ENCODE measurements around the gene CNIH1. TPM values are rescaled to one million over a fixed set of nuclear protein-coding genes. Genes with fewer than 3 reads are reported as not detected.
"Not testable (repeated sequence)": the region's sequence is repeated elsewhere in the genome, so short reads cannot be mapped to it uniquely, and the experiment has no call there.

Gene CNIH1
- total and polyA plus RNA-seq, 8 donors = 4.7 to 78.5 (median 34.6) TPM

DNA sequence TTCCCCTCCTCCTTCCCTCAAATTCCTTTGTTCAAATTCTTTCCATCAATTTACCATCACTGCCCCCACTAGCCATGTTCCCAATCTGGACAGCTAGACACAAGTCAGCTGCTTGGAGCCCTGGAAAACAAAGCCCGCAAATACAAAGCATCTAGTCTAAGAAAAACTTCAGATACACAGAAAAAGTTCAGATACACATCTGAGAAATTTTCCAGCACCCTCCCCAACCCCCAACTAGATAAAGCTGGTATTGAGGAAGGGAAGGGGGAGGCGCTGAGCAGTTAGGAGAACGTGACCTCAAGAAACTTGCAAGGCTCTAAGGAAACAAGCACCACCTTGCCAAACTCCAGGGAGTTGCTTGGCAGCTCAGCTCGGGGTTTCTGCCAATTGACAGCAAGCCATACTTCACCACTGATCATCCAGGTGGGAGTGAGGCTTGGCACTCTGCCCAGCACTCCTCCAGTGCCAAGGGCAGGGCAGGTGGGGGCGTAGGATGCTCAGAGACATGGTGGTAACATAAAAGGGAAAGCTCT lies 5.1 kb upstream of the CNIH1 start:
- Histone ChIP-seq H3K36me3 (no peaks in the 10 kb centered on the region), H3K4me1 (peaks cover 4 to 24% (median 12%) of the 10 kb centered on the region in 4 donors), H3K4me3 (no peak overlapping the region), H3K9me3 (no peaks in the 10 kb centered on the region), H3K27me3 (peaks cover 0 to 5% (median 0%) of the 10 kb centered on the region in 3 donors), H3K27ac (no peak overlapping the region)
- intact Hi-C loops (cut with DNase I; ENCODE audit: low total_unique reads) = no loop called here
- TF ChIP-seq EP300 (IDR thresholded peaks at IDR 0.05) (no peak), POLR2A (IDR thresholded peaks at IDR 0.05) (no peak), POLR2AphosphoS5 (IDR thresholded peaks at IDR 0.05) (no peak)
- TF ChIP-seq, protein P1, sequence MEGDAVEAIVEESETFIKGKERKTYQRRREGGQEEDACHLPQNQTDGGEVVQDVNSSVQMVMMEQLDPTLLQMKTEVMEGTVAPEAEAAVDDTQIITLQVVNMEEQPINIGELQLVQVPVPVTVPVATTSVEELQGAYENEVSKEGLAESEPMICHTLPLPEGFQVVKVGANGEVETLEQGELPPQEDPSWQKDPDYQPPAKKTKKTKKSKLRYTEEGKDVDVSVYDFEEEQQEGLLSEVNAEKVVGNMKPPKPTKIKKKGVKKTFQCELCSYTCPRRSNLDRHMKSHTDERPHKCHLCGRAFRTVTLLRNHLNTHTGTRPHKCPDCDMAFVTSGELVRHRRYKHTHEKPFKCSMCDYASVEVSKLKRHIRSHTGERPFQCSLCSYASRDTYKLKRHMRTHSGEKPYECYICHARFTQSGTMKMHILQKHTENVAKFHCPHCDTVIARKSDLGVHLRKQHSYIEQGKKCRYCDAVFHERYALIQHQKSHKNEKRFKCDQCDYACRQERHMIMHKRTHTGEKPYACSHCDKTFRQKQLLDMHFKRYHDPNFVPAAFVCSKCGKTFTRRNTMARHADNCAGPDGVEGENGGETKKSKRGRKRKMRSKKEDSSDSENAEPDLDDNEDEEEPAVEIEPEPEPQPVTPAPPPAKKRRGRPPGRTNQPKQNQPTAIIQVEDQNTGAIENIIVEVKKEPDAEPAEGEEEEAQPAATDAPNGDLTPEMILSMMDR (IDR thresholded peaks at IDR 0.05) = no peak
- WGBS, 5 donors = 13 to 18% (median 16%) methylated on average over 5 of the region's 5 CpGs
- DNase-seq = peak in 1 of 2 donors; percentile 69

DNA sequence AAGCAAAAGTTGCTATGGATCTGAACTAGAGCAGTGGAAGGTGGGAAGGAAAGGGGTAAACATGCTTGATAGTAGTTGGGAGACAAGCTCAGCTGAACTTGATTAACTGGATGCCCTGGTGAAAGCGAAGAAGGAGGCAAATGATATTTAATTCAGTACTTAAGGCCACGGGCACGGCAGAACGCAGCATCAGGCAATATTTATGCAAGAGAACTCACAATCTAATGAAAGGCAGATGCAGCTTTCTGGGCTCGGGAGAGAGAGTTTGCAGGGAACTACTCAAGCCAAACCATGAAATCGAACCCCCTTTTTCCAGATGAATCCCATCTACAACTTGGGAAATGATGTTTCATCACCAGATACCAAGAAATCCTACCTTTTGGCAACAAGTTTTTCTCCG lies 3.5 kb upstream of the CNIH1 start:
- Histone ChIP-seq H3K4me1 (peaks cover 12 to 34% (median 21%) of the 10 kb centered on the region in 4 donors), H3K27me3 (peaks cover 0 to 3% (median 0%) of the 10 kb centered on the region in 3 donors), H3K27ac (no peak overlapping the region), H3K9me3 (no peaks in the 10 kb centered on the region), H3K36me3 (no peaks in the 10 kb centered on the region), H3K4me3 (no peak overlapping the region)
- 87 to 92% (median 88%) methylated on average over 7 of the region's 7 CpGs for WGBS, 5 donors
- no peak for TF ChIP-seq POLR2A (IDR thresholded peaks at IDR 0.05)
- TF ChIP-seq, protein P1 (IDR thresholded peaks at IDR 0.05) = no peak
- no peak for TF ChIP-seq EP300 (IDR thresholded peaks at IDR 0.05)
- no peak for TF ChIP-seq POLR2AphosphoS5 (IDR thresholded peaks at IDR 0.05)
- intact Hi-C loops (cut with DNase I; ENCODE audit: low total_unique reads) = no loop called here
- DNase-seq = no peak

DNA sequence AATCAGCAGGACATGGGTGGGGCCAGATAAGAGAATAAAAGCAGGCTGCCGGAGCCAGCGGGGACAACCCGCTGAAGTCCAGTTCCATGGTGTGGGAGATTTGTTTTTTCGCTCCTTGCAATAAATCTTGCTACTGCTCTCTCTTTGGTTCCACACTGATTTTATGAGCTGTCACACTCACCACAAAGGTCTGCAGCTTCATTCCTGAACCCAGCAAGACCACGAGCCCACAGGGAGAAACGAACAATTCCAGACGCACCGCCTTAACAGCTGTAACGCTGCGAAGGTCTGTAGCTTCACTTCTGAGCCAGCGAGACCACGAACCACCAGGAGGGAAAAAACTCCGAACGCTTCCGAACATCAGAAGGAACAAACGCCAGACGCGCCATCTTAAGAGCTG lies 2.8 kb upstream of the CNIH1 start:
- intact Hi-C loops (cut with DNase I; ENCODE audit: low total_unique reads) = no loop called here
- no peak overlapping the region for H3K4me3 ChIP-seq
- DNase-seq = no peak
- H3K4me1 ChIP-seq = peaks cover 14 to 41% (median 27%) of the 10 kb centered on the region in 4 donors
- no peak overlapping the region for H3K27ac ChIP-seq
- no peaks in the 10 kb centered on the region for H3K36me3 ChIP-seq
- no peaks in the 10 kb centered on the region for H3K9me3 ChIP-seq
- TF ChIP-seq, protein P1 (IDR thresholded peaks at IDR 0.05) = no peak
- TF ChIP-seq POLR2A (IDR thresholded peaks at IDR 0.05) (no peak), POLR2AphosphoS5 (IDR thresholded peaks at IDR 0.05) (no peak), EP300 (IDR thresholded peaks at IDR 0.05) (no peak)
- WGBS, 5 donors = 82 to 93% (median 90%) methylated on average over 18 of the region's 18 CpGs
- H3K27me3 ChIP-seq = peaks cover 0 to 3% (median 0%) of the 10 kb centered on the region in 3 donors

DNA sequence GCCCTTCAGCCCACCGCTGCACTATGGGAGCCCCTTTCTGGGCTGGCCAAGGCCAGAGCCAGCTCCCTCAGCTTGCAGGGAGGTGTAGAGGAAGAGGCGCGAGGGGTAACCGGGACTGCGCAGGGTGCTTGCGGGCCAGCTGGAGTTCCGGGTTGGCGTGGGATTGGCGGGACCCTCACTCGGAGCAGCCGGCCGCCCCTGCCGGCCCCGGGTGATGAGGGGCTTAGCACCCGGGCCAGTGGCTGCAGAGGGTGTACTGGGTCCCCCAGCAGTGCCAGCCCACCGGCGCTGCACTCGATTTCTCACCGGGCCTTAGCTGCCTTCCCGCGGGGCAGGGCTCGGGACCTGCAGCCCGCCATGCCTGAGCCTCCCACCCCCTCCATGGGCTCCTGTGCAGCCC lies 1.8 kb upstream of the CNIH1 start:
- H3K4me1 ChIP-seq = peaks cover 14 to 51% (median 32%) of the 10 kb centered on the region in 4 donors
- H3K36me3 ChIP-seq; DNase-seq; H3K9me3 ChIP-seq; intact Hi-C loops (cut with DNase I; ENCODE audit: low total_unique reads); H3K27me3 ChIP-seq; H3K4me3 ChIP-seq; H3K27ac ChIP-seq: not testable (repeated sequence)
- WGBS, 5 donors = 93 to 100% (median 97%) methylated on average over 8 to 16 of the region's 23 CpGs

DNA sequence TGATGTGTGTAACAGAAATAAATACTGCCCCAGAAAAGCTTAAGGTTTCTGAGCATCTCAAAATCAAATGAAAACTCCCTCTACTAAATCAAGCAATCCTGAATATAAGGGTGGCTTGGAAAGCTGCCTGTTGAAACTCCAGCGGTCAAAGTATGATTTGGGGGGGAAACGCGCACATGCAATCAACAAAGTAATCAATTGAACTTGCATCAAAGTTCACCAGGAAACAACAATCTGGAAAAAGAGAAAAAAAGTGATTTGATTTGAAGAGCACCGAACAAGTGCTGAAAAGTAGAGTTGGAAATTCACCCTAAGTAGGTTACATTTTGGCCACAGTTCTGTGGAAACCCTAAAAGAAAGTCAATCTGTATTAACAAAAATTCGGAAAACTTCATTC lies 700 bp downstream of the CNIH1 start:
- intact Hi-C loops (cut with DNase I; ENCODE audit: low total_unique reads) = no loop called here
- WGBS, 5 donors = 0 to 4% (median 1%) methylated on average over 5 of the region's 5 CpGs
- Histone ChIP-seq H3K27ac (peak overlapping the region; percentile 87 to 99 (median 96)), H3K36me3 (no peaks in the 10 kb centered on the region), H3K4me1 (peaks cover 14 to 53% (median 38%) of the 10 kb centered on the region in 4 donors), H3K27me3 (peaks cover 0 to 3% (median 0%) of the 10 kb centered on the region in 3 donors), H3K4me3 (peak overlapping the region; percentile 63 to 85 (median 74)), H3K9me3 (no peaks in the 10 kb centered on the region)
- DNase-seq = no peak
- TF ChIP-seq POLR2A (IDR thresholded peaks at IDR 0.05) = no peak
- TF ChIP-seq EP300 (IDR thresholded peaks at IDR 0.05) = no peak
- no peak for TF ChIP-seq POLR2AphosphoS5 (IDR thresholded peaks at IDR 0.05)
- TF ChIP-seq, protein P1 (IDR thresholded peaks at IDR 0.05) = no peak
